Measurements from ENCODE around the gene TCP11.
"Not testable (repeated sequence)": the region's sequence is repeated elsewhere in the genome, so short reads cannot be mapped to it uniquely, and the experiment has no call there.

TCP11 gene

GRCh38 chr6:35142588-35143569 lies 1.7 kb upstream of the TCP11 start:
- no peak for DNase-seq

DNA sequence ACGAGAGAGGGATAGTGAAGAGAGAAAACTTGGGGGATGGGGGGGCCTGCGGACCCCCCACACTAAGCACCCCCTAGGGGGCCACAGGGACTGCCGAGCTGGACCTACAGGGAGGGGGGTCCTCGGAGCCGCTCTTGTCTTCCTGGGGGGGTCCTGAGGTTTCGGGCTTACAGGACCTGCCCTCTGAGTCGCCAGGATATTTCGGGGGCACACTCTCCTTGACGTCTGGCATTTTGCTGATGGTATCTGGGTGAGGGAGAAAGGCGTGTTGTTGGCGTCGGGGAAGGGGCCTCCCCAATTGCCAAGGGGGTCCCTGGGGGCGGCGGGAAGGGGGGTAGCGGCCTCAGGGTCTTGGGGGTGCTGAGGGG lies 516 bp downstream of the TCP11 start:
- no peak for DNase-seq

DNA sequence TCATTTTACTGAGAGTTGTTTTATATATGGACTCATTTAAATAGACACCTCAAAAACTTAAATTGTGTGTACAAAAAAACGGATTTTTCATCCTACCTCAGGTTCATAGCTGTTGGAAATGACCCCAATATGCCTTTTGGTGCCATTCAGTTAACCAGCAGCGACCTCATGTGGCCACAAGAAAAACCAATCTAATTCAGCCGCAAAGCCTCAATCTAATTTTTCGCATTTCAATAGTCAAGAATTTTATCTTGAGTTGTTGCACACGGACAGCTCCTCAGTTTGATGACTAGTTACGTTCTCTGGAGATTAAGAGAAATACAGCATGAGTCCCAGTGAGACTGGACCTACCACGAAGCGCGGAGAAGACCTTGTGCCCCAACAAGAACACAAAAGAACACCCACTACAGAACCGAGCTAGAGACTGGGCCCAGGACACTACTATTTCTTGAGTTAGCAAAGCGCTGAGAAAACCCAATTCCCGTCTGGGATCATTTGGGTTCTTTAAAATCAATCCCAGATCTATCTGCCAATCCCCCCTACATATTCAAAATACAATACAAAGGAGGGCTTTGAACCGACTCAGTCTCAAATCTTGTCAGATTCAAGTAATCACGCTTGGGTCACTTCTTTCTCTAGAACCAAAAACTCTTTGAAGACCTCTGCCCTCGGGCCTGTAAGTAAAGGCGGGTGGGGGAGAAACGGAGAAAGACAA lies 1.1 kb downstream of the TCP11 start:
- DNase-seq, result peak; percentile 21

DNA sequence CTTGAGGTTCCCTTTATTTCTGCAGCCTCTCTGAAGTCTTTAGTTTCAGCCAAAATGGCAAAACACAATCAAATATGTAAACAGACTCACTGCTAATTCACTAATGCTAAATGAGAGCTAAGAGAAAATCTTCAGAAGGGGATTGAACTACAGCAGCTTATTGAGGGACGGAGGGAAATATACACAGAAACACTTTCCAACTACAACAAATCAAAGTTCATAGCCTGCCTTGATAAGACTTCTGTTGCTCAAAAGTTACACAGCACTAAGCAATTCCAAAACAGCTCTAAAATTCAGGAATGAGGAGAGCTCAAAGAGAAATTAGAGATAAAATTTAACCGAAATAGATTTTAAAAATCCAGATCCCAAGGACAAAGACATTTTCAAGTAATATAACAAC lies 1.7 kb downstream of the TCP11 start:
- no peak for DNase-seq

GRCh38 chr6:35138191-35138590 lies 2.9 kb downstream of the TCP11 start:
- DNase-seq, result not testable (repeated sequence)

DNA sequence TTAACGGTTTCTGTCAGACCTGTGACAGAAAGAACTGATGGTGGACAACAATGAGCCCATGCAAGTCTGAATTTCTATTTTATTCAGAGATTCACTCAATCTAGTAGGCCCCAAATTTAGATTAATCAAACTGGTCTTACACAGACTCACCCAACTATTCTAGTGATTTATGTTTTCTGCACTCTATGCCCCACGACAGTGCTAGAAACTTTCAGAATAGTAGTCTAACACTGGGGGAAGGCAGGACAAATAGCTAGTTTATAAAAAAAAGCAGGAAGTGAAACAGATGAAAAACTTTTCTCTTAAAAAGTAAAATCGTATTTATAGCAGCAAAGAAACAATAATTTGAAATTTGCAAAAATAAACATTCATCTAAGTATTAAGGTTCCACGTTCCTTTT lies 5.0 kb downstream of the TCP11 start:
- DNase-seq, result no peak

DNA sequence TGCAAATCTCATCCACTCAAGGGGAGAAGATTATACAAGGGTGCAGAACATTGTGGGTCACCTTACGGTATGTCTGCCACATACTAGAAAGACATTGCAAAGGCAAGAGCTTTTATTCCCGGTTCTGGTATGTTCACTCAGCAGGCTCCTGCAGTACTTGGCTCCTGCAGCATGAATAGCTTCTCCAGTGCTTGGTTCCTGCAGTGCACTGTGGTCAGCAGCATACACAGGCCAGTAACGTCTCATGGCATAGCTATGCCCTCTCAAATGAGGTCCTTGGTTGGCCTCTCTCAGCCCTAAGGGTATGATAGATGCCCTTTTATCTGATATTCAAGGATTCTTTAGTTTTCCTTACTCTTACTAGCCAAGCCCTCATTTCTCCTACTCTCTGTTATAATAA lies 12.6 kb downstream of the TCP11 start:
- DNase-seq, result no peak

DNA sequence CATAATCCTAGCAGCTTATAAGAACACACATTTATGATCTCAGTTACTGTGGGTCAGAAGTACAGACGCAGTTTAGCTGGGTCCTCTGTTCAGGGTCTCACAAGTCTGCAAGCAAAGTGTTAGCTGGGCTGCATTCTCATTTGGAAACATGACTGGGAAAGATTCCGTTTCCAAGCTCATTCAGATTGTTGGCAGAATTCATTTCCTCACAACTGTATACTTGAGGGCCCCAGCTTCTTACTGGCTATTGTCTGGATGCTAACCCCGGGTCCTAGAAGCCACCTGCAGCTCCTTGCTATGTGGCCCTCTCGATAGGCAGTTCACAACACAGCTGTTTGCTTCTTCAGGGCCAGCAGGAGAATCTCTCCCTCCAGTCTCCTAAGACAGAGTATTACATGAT lies 13.1 kb downstream of the TCP11 start:
- no peak for DNase-seq

DNA sequence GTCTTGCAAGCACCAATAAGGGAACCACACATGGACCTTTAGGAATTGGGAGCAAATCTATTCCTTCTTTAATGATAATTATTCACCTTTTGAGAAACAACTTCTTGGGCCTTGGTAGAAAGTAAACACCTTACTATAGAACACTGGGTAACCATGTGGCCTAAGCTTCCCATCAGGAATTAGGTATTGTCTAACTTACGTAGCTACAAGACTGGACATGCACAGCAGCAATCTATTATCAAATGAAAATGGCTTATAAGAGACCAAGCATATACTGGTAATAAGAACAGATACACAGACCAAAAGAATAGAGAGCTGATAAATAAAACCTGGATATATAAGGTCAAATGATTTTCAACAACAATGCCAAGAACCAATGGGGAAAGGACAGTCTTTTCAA lies 16.8 kb downstream of the TCP11 start:
- no peak for DNase-seq

DNA sequence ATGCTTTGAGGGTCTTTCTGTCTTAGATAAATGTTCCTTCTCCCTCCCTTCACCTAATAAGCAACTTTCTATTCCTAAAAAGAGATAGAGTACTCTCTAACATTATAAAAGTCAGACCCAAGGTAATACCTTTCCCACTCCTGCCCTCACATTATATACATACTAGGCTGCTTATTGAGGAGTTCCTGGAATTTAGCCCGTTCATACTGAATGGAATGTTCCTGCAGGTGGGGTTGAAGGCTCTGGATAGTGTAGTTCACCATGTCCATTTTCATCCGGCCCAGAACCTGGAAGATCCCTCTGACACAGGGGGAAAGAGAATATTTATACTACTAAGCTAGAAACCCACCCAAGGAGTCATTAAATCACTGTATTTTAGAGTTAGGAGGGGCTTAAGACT lies 20.4 kb downstream of the TCP11 start:
- no peak for DNase-seq

GRCh38 chr6:35108309-35108885 lies 32.7 kb downstream of the TCP11 start:
- DNase-seq, result no peak

DNA sequence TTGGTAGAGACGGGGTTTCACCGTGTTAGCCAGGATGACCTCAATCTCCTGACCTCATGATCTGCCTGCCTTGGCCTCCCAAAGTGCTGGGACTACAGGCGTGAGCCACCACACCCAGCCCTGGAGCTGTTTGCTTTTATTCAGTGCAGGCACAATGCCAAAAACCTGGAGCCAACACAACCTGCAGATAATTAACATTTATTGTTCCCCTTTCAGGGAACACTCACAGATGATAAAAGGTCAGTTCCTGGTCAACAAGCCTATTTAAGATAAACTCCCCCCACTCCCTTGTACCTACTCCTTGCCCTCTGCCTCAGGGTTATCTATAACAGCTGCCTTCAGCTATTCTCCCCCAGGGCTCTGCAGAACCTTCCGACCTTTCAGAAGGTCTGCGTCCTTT lies 33.4 kb downstream of the TCP11 start:
- DNase-seq, result not testable (repeated sequence)

DNA sequence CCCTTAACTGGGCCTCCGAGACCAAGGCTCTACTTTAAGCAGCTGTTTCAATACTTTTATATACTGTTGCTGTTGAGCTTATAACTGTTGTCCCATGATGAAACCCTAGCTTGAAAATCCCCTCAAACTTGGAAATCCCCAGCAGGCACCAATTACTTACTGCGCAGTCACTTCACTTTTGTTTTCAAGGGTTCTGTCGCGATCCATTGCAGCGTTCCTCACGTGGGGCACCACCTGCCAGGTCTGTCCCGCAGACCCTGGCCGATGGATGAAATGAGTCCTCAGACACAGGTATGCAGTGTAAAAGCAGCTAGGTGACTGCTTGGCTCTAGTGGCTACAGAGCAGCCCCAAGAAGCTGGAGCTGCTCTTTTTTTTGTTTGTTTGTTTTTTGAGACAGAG lies 33.9 kb downstream of the TCP11 start:
- not testable (repeated sequence) for DNase-seq

DNA sequence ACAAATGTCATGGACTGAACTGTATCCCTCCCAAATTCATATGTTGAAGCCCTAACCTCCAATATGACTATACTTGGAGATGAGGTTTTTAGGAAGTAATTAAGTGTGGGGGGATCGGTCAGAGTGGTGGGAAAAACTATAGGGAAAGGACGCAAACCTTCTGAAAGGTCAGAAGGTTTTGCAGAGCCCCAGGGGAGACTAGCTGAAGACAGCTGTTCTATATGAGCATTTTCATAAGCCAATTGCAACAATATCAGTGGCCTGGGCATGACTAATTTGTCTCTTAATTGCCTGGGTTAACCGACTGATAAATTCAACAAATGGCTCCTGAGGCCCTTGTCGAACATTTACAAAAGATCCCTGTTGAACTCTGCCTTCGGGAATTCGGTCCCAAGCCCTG lies 35.1 kb downstream of the TCP11 start:
- not testable (repeated sequence) for DNase-seq

DNA sequence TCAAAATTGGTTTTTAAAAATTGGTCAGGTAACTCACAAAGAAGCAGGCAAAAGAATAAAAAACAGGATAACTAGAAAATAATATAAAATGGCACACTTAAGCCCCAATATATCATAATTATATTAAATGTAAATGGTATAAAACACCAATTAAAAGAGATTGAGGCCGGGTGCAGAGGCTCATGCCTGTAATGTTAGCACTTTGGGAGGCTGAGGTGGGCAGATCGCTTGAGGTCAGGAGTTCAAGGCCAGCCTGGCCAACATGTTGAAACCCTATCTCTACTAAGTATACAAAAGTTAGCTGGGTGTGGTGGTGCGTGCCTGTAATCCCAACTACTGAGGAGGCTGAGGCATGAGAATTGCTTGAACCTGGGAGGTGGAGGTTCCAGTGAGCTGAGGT lies 36.1 kb downstream of the TCP11 start:
- no peak for DNase-seq

- DNase-seq, result no peak
Measured at GRCh38 chr6:35099116-35099515, 42.0 kb downstream of the TCP11 start.

DNA sequence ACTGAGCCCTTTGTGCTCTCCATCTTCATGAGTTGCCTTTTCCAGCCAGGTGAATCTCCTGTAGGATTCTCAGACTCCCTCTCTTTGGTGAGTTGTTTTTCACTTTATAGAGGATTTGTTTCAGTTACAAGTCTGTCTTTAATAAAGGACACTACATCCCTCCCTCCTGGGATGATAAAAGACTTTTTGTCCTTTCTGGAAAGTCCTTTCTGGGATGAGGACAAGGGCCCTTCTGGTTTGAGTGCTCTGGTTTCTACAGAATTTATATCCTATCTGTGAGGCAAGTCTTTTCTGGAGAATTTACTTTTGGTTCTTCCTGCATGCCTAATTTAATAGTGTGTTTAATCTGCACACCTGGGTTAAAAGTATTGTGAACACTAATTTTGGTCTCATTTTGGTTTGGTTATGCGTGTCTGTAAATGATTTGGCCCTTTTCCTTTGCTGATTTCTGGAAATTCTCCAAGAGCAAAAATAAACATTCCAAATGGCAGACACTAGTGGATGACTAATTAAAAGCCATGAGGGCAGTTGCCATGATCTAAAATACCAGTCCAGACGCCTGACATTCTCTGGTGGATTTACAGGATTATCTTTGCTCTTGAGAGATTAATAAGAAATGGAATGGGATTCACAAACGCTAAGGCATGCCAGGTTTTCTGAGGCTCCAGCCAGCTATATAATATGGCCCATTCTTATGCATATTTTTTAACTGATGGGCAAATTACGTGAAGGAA lies 44.8 kb downstream of the TCP11 start:
- peak; percentile 54 for DNase-seq

GRCh38 chr6:35094183-35094582 lies 47.0 kb downstream of the TCP11 start:
- DNase-seq, result no peak

- no peak for DNase-seq
Measured at GRCh38 chr6:35093783-35094182, 47.4 kb downstream of the TCP11 start.

- DNase-seq, result no peak
Measured at GRCh38 chr6:35093118-35093445, 48.1 kb downstream of the TCP11 start.

- no peak for DNase-seq
Measured at GRCh38 chr6:35092362-35093117, 48.6 kb downstream of the TCP11 start.

DNA sequence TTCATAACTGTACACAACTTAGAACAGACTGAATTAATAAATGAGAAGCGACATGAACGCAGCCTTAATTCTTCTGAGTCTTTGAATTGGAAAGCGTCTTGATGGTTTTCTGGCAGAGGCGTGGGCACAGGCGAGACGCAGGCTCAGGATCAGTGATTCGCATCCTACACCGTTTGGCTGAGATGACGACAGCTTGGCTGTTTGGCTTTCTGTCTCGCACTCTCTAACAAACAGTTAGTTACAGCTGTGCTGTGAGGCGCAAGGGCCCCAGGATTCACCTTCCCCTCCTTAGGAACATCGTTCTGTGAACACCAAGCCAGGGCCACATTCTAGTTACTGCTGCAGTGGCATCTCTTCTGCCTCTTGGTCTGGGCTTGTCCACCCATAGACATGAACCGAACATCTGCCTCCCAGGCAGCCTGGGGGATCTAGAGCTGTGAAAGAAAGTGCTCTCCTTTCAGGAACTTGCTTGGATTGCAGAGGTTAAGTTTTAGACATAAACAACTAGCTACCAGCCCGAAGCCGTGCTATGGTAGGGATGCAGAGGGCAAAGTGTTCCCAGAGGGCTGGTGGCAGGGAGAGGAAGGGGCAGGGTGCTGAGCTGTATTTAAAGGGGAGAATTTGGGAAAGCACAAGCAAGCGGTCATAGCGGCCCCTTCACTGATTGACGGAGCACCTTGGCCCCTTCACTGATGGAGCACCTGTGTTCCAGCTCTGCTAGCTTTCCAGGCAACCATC lies 49.6 kb downstream of the TCP11 start:
- DNase-seq, result no peak
